DND-41 (cell line): ENCODE results near the gene TMEM163.

ENCODE experiments used
- CTCF ChIP-seq: IDR thresholded peaks from 2 replicates; pipeline ENCODE4 v1.5.1; 2012; ENCODE audit warnings: borderline replicate concordance, low read length, moderate library complexity, mild to moderate bottlenecking; ENCODE audit not compliant: poor library complexity, severe bottlenecking; ENCODE audit errors: extremely low read depth
- EZH2 ChIP-seq: IDR thresholded peaks from 3 replicates; pipeline ENCODE4 v1.6.1; 2012; ENCODE audit warnings: borderline replicate concordance, low read depth, mild to moderate bottlenecking, moderate library complexity, low read length, inconsistent platforms; ENCODE audit not compliant: severe bottlenecking

DNA sequence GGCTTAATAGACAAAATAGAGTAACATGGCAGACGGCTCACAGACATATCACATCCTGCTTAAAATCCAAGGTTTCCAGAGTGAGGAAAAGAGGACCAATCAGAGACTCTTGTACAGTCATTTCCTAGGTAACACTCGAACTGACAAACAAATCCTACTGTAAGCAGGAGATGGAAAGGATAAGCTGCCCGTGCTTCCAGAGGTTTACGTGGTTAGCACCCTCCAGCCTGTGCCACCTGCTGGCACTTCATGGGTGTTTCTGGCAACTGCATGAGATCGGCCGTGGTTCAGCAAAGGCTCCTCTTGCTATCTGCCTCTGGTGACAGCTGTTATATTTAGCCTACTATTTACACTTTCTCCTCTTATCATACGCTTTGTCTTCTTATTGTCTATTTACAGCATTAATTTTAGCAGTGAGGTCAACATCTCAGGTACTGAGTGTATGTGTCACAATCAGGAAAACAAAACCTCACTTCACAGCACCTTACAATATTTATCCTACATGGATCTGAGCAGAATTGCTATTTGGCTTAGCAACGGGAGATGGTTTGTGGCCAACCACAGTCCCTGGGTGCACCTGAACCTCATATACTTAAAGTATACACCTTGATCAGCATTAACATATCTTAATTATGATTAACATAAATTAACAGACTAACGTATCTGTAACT, 226.9 kb downstream of the TMEM163 start:
- TF ChIP-seq CTCF (peak; percentile 71), EZH2 (no peak)
